Kidney tubule cell (primary cell): ENCODE measurements around the gene ITM2C.

Source experiments
- DNase-seq: peaks from one replicate; pipeline ENCODE4 v3.0.0-alpha.2; 2018; ENCODE audit warnings: low spot score

The ITM2C gene, protein sequence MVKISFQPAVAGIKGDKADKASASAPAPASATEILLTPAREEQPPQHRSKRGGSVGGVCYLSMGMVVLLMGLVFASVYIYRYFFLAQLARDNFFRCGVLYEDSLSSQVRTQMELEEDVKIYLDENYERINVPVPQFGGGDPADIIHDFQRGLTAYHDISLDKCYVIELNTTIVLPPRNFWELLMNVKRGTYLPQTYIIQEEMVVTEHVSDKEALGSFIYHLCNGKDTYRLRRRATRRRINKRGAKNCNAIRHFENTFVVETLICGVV

DNA sequence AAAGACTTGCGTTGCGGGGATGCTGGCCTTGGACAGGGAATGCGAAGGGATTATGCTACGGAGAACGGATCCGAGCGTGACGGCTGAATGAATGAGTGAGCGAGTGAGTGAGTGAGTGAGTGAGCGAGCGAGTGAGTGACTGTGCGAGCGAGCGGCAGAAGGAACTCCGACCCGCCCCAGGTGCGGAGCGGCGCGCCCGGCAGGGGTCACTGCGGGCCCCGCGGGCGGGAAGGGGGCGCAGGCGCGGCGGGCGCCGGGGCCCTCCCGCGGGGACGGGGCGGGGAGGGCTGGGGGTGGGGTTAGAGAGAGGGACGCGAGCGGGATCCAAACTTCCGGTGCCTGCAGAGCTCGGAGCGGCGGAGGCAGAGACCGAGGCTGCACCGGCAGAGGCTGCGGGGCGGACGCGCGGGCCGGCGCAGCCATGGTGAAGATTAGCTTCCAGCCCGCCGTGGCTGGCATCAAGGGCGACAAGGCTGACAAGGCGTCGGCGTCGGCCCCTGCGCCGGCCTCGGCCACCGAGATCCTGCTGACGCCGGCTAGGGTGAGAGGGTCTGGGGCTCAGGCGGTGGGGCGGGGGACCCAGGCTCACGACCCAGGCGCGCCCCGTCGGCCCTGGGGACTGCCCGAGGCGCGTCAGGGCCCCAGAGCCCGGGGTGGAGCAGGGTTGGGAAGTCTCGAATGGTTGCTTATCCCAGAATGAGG, at the start of gene ITM2C:
Gene ITM2C, plus strand, starts transcription at position 338 of the 702 bp plus-strand sequence. Its CDS starts 84 bp downstream, at position 422.
- DNase-seq, result peak; percentile 73

DNA sequence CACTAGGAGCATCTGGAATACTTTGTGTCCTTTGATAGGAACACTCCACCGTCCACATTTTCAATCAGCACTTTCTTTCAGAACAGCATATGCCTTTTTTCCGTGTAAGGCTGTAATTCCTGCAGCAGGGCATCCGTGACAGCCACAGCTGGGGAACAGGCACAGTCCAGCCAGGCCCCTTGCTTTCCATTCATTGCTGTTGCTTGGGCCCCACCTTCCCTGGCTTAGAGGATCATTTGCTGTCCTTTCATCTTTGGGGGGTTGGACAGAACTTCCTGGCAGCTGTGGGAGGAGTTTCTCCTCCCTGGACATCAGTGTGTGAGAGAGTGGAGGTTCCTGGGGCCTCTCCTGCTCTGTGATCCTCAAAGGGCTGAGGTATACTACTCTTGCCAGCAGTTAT, 49.7 kb upstream of the ITM2C start:
- no peak for DNase-seq

DNA sequence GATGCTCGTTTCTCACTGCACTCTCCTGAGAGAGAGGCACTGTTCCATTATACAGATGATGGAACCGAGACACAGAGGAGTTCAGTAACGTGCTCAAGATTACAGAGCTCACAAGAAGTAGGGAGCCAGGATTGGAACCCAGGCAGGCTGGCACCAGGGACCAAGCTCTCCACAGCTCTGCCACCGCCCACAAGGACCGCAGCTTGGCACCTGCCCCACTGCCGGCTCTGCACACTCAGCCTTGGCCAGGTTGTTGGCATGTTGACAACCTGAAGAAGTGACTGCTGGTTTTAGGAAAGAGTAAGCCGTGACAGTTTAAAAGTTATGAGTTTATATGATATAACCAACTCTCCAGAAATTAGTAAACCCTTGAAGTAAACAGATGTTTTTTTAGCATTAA, 48.0 kb upstream of the ITM2C start:
- no peak for DNase-seq

DNA sequence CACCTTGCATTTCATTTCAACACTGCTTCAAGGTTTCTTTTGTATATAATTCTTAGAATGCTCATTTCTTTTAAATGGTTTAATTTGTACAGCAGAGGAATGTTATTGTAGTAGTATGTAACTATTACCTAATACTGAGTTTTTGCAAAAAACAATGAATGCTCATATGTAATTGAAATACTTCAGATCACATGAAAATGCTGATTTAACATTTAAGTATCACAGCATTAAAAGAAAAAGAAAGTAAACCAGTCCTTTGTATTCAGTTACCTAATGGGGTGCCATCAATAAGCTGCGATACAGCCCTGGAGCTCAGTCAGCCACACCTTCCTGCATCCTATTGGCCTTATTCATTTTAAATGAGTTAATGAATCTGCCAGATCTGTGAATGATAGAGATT, 45.3 kb upstream of the ITM2C start:
- DNase-seq, result no peak

DNA sequence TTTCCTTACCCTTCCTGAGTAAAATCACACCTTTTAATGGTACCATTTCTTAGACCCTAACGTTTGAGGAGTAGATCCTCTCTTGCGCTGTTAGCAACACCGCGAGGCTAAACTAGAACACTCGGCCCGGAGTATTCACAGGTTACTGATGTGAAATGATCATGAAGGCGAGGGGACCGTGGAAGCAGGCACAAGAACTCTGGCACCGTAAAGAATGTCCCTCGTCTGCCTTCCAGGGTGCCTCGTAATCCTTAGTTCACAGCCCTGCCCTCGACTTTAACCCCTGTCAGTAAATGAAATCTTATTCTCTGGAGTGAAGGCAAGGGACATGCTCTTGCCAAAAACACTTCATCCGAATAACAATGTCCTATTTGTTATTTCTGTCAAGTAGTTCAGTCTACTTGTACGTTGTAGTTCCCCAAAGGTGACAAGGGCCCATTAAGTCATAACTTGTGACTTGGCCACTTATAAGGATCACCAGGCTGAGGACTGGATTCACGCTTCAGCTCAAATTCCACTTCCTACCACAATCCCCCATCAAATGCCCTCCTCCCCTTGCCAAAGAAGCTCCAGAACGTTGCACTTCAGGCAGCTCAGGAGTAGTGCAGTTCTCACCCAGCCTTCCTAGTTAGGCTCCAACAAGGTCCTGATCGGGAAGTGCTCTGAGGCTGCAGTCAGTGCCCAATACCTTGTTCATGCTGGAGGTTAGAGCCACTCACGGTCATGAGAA, 43.3 kb upstream of the ITM2C start:
- no peak for DNase-seq

DNA sequence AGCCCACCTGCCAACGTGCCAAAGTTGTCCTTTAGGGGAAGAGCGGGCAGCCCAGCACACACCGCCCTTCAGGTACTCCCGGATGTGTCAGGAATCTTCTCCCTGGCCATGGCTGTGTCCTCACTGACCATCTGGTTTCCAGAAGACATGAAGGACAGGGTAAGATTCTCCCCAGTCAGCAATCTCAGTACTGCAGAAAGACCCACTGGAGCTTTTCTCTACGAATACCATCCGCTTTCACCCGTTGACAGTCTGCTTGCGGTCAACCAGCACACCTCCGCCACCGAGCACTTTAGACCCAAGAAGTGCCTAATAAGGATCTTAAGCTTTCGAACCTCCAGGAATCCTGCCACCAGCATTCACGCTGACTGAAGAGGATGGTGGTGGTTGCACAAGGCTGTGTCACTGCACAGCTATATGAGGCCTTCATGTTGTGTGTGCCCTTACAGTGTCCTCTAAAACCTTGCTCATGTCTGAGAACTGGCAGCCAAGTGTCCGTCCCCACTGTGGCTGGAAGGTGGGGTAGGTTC, 42.7 kb upstream of the ITM2C start:
- no peak for DNase-seq

DNA sequence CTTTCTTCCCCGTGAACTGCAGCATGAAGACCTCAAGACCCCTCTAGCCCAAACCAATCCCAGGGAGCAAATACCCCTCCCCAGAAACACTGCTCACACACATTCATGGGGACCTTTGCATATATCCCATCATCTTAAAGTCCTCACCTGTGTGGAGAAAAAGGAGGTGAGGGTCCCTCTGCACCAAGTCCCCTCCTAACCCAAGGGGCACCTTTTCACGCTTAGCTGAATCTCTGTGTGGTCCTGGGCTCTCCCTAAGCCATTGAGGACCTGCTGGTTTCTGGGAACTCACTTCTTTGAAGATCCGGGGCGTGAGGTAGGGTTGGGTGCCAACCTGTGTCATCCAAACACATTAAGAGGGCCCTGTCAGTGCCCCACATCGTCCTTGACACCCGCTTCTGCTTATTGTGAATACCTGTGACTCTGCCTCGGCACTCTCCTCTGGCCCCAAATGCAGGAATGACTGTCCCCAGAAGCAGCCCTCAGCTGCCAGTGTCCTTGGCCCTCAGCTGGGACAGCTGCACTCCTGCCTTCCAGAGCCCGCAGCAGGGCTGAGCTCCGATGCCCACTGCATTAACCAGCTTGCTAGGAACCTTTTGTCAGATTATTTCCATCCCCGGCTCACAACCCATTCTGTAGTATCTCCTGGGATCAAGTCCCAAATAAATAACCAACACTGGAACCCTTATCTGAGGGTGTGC, 41.3 kb upstream of the ITM2C start:
- no peak for DNase-seq

DNA sequence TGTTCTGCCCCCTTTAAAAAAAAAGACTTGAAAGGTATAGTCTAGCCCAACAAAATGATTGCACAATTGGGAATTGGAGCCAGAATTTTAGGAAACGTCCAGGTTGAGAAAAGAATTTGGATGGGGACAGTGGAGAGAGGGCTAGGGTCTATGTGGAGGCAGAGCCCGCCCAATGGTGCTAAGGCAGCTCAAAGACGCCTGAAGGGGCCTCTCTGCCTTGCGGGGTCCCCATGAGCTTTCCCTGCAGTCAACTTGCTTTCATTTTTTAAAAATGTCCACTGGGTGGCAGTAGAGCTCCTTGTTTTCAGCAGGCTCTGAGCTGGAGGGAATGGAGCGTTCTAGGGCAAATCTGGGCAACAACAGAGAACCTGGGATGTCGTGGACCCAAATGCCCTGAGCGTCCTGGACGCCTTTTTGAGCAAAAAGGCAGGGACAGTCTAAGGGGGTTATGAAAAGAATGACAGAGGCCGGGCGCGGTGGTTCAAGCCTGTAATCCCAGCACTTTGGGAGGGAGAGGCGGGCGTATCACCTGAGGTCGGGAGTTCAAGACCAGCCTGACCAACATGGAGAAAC, 40.2 kb upstream of the ITM2C start:
- peak; percentile 85 for DNase-seq

DNA sequence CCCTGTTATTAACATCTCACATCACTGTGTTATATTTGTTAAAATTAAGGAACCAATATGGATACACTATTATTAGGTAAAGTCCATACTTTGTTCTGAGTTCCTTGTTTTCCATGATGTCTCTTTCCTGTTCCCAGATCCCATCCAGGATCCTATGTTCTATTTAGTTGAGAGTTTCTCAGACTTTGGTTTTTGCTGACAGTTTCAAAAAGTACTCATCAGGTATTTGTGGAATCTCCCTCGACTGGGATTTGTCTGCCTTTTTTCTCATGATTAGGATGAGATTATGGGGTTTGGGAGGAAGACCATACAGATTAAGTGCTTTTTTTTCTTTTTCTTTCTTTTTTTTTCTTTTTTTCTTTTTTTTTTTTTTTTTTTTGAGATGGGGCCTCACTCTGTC, 39.4 kb upstream of the ITM2C start:
- no peak for DNase-seq

DNA sequence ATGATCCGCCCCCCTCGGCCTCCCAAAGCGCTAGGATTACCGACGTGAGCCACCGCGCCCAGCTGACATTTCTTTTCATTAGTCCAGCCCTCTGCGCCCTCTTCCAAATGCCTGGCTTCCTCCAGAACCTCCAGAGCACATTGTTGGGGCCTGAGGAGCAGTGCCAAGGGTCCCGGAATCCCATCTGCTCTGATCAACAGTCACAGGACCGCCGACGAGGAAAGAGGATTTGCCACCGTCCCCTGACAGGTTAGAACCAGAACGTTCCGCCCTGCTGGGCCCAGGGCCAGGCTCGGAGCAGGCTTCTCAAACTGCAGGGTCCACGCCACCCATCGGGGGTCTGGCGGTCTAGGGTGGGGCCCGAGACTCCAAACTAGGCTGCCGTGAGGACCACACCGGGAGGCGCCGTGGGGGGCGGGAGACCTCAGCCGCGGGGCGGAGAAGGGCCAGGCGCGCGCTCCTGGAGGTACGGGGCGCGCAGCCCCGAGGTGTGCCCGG, 36.9 kb upstream of the ITM2C start:
- no peak for DNase-seq

DNA sequence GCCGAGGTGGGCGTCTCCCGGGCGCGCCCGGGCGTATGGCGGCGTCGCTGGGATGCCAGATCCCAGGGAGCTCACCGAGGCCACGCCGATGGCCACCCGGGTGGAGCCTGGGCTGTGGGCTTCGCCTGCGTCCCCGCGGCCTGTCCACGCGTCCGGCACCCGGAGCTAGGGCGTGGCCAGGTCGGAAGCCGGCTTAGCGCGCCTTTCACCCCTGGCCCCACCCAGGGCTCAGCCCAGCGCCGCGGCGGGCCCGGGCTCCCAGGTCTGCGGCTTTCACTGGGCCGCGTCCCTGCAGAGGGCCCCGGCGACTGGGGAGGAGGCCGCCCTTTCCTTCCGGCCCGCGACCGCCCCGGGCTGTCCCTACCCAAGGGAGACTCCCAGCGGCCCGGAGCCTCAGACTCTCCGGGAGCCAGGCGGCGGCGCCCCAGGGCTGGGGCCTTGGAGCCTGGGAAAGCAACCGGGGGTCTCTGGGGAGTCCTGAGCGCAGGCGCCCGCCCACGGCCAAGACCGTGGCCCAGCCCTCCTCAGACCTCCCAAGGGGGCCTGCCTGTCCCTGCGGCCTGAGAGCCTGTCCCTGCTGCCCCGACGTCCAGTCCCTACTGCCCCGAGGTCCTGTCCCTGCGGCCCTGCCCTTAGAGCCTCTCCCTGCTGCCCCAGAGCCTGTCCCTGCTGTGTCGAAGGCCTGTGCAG, 36.3 kb upstream of the ITM2C start:
- DNase-seq, result no peak

DNA sequence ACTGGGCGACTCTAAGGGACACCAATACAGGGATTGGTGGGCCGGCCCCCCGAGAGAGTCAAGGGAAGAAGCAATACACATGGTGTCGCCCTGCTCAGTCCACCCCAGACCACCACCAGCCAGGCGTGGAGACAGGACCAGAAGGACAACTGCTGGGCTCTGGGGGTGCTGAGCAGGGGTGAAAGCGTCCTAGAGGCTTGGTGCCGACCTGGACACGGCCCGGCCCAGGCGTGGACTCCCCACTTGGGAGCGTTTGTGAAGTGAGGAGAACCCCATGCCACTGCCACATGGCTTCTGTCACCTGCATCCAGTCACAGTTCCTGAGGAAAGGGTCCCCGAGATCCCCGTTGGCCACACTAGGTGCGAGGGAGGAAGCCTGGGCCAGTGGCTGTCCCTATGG, 35.4 kb upstream of the ITM2C start:
- DNase-seq, result no peak

DNA sequence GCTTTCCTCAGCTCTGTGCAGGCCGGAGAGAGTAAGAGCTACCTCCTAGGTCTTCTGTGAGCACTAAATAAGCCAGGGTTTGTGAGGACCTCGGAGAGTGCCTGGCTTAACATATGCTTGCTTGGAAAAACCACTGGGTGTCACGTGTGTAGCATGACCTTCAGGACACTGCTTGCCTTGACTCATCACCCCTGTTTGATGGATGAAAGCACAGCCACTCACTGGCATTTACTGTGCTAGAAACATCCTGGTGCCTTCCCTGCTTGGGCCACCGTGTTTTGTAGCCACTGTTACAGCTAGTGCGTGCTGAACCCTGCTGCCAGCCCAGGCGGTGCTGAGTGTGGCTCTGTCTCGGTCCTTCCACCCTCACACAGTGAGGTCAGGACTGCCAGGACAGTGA, 34.8 kb upstream of the ITM2C start:
- no peak for DNase-seq

DNA sequence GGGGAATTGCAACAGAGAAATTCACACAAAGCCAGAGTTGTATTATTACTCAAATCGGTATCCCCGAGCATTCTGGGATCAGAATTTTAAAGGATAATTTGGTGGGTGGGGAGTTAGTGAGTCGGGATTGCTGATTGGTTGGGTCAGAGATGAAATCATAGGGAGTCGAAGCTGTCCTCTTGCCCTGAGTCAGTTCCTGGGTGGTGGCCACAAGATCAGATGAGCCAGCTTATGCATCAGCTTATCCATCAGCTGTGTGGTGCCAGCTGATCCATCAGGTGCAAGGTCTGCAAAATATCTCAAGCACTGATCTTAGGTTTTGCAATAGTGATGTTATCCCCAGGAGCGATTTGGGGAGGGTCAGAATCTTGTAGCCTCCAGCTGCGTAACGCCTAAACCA, 34.3 kb upstream of the ITM2C start:
- no peak for DNase-seq

DNA sequence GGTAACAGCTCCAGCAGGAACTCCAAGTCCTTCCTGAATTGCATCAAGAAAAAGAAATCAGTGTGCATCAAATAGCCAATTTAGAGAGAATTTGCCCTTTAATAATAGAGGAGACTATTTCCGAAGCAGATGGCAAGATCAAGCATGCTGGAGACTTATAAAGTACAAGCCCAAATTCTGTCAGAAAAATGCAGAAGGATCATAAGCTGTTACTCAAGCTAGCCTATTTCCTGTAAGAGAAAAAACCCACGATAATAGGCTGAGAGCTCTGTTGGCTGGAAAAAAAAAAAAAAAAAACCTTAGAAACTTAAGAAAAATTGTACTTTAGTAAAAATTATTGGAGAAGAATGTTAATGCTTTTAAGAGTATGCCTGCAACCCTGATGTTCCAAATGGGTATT, 24.4 kb upstream of the ITM2C start:
- no peak for DNase-seq

DNA sequence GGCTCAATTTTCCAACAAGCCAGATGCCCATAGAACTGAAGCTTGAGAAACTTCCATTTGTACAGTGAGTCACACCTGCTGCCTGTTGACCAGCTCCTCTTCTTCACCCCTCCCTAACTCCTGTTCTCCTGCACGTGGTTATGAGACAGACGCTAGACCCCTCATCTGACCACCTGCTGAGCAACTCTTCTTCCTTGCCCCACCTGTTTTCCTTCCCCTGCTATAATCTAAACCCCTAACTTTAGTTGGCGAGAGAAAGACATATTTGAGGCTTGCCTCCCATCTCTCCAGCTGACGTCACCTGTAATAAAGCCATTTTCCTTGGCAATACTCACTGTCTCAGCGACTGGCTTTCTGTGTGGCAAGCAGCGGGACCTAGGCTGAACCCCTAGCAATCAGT, 22.3 kb upstream of the ITM2C start:
- DNase-seq, result peak; percentile 63

DNA sequence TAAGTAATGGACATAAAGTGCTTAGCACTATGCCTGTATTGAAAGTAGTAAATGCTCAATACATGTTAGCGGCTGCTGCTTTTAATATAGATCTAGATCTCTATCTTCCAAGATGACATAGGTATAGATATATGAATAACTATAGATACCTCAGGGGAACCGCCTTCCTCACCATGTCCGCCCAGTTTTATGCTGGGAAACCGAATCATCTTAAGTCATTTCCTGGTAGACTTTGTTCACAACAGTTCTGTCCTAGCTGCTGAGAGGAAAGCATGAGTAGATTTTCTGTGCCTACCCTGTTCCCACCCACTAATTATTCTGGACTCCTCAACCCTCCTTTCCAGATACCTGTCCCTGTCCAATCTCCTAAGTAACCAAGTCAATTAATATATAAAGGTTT, 21.6 kb upstream of the ITM2C start:
- DNase-seq, result no peak

DNA sequence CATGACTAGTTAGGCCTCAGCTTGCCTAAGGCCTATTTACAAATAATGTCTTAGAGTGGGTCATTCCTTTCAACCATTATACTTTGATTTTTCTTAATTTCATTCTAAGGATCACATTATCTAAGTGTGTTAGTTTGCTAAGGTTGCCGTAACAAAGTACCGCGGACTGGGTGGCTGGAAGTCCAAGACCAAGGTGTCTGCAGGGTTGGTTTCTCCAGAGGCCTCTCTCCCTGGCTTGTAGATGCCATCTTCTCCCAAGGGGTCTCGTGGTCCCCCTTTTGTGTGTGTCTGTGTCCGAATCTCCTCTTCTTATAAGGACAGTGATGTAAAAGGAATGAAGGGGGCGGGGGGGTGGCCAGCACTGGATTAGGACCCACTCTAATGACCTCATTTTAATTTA, 18.4 kb upstream of the ITM2C start:
- no peak for DNase-seq

DNA sequence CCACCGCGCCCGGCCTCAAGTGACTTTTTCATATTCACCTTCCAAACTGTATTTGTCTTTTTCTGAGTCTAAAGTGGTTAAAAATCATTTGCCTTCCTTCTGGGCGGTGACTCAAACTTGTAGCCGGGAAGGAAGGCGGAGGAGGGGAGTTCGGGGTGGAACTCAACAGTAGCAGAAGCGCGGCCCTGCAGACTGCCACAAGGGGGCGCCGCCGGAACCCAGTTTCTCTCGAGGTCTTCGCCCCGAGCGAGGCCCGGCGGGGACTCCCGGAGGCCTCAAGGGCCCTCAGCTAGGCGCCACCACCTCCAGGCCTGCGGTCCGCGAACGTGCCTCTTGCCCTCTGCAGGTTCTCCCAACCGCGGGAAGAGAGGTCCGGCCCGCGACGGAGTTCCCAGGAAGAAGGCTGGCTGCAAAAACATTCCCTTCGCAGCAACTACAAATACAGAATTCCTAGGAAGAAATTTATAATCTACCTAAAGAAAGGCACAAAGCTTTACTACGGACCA, 16.8 kb upstream of the ITM2C start:
- DNase-seq, result peak; percentile 89

DNA sequence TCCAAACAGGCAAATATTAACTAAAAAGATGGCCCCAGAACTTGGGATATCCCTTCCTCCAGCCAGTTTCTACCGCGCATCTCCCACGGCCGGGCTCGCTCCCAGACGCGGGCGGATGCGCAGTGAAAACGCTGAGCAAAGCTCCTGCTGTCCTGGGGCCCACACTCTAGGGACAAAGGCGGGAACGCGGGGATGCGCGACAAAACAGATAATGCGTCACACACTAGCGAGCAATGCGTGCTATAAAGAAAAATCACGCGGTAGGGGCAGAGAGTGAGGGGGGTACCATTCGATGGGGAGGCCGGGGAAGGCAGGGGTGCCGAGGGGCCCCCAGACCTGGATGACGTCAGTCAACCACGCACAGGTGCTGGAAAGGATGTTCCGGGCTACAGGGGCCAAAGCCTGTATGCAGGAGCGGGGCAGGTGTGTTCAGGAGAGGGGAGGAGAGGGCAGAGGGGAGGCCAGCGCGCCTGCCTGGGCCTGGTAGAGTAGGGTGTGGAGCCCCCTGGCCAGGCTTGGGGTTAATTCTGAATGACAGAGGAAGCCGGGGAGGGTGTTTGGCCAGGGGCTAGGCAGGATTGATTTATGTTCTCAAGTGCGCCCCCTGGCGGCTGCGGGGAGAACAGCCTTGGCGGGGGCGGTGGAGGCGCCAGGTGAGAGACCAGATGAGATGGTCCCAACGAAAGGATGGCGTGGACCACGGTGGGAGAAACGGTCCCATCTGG, 14.9 kb upstream of the ITM2C start:
- DNase-seq, result peak; percentile 13

DNA sequence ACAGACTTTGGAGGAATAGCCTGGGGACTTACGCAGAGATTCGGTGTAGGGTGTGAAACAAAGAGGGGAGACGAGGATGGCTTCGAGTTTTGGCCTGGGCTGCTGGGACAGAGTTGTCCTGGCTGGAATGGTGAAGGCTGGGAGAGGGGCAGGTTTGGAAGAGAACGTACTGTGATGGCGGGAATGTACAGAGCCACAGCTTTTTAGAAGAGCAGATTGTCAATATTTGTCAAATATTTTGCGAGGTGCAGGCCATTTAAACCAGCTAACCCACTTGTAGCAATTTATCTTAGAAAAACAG, 14.4 kb upstream of the ITM2C start:
- DNase-seq, result no peak
